Activated CD4-positive, alpha-beta T cell treated with anti-CD3 and anti-CD28 coated beads, Interleukin-2, amount 10 ng/mL, durations not matched to agents 24 days and 14 days (primary cell): ENCODE measurements around the gene EZH2. TPM values are rescaled to one million over a fixed set of nuclear protein-coding genes. Genes with fewer than 3 reads are reported as not detected.

Experiments used
- DNase-seq: peaks from one replicate; pipeline ENCODE4 v3.0.0; 2022
- H3K27ac Mint-ChIP-seq: one replicate; pipeline ENCODE4 v1.8.0; 2022; ENCODE audit warnings: mild to moderate bottlenecking, mixed read lengths
- H3K27me3 Mint-ChIP-seq: one replicate; pipeline ENCODE4 v1.8.0; 2022; ENCODE audit warnings: mixed read lengths
- H3K36me3 Mint-ChIP-seq: one replicate; pipeline ENCODE4 v1.8.0; 2022; ENCODE audit warnings: low read depth, mild to moderate bottlenecking, mixed read lengths
- H3K4me1 Mint-ChIP-seq: one replicate; pipeline ENCODE4 v1.8.0; 2021; ENCODE audit warnings: mixed read lengths
- H3K4me3 Mint-ChIP-seq: one replicate; pipeline ENCODE4 v1.8.0; 2022; ENCODE audit warnings: mild to moderate bottlenecking, moderate library complexity, mixed read lengths
- H3K9me3 Mint-ChIP-seq: one replicate; pipeline ENCODE4 v1.8.0; 2021; ENCODE audit warnings: mixed read lengths
- intact Hi-C: fragments of 100-400 bp; cut with micrococcal nuclease; formaldehyde crosslinking; loops from one replicate; pipeline ENCODE4 v1.15.1; 2023
- total RNA-seq: library from RNA; stranded (reverse); gene quantifications from 2 replicates; pipeline ENCODE4 v1.2.3, GENCODE V29; 2022

EZH2 gene
- total RNA-seq, 1 donor from 2014 or later = 126 TPM

- intact Hi-C loops = loop anchor here (2.0 kb wide), 1 partner anchor 13 kb away; no protein-coding TSS in a partner anchor
- H3K27me3 Mint-ChIP-seq = no peaks in the 10 kb centered on the region
- H3K4me1 Mint-ChIP-seq = peaks cover 46% of the 10 kb centered on the region
- H3K9me3 Mint-ChIP-seq = peaks cover 9% of the 10 kb centered on the region
- H3K4me3 Mint-ChIP-seq = no peak overlapping the region
- H3K27ac Mint-ChIP-seq = peak overlapping the region; percentile 35
- peaks cover 27% of the 10 kb centered on the region for H3K36me3 Mint-ChIP-seq
- no peak for DNase-seq
Observed at GRCh38 chr7:148863324-148863723, 20.8 kb downstream of the EZH2 start.

DNA sequence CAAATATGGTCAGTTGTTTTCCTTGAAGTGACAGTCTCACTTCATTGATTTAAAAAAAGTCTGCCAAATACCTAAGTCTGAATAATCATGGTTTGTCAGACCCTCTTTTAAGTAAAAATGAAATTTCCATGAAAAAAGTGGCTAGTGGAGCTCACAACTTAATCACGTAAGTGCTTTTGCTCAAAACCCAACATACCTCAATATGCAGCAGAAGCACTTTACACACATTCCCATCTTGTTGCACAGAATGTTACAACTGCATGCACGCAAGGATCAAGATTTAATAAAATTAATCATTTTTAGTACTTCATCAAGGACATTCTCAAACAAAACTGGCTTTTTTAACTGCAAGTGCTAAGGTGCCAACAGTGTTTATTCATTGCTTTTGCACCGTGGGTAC is 21.6 kb downstream of the EZH2 start:
- peaks cover 39% of the 10 kb centered on the region for H3K4me1 Mint-ChIP-seq
- no peak for DNase-seq
- H3K4me3 Mint-ChIP-seq = no peak overlapping the region
- H3K27me3 Mint-ChIP-seq = no peaks in the 10 kb centered on the region
- H3K27ac Mint-ChIP-seq = no peak overlapping the region
- peaks cover 19% of the 10 kb centered on the region for H3K36me3 Mint-ChIP-seq
- peaks cover 1% of the 10 kb centered on the region for H3K9me3 Mint-ChIP-seq
- intact Hi-C loops = loop anchor here (2.0 kb wide), 1 partner anchor 14 kb away; no protein-coding TSS in a partner anchor

GRCh38 chr7:148858489-148858888 is 25.6 kb downstream of the EZH2 start:
- Mint-ChIP-seq H3K4me1 (peaks cover 35% of the 10 kb centered on the region), H3K4me3 (no peak overlapping the region), H3K27me3 (no peaks in the 10 kb centered on the region), H3K9me3 (no peaks in the 10 kb centered on the region), H3K27ac (peak overlapping the region; percentile 59), H3K36me3 (peaks cover 12% of the 10 kb centered on the region)
- no peak for DNase-seq
- intact Hi-C loops = no loop called here

DNA sequence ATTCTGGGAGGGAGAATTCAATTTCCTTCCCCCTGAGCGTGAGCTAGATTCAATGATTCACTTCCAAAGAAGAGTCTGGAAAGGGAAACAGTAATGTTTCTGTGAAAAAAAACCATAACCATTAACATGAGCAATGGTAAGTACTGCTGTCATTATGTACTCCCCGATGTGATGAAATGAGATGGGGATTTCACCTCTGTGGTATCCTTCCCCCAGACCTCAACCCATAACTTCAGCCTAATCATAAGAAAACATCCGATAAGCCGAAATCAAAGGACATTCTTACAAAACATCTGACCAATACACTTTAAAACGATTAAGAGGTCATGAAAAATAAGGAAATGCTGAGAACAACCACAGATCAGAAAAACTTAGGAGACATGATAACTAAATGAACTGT is 27.2 kb downstream of the EZH2 start:
- peak overlapping the region; percentile 79 for H3K27ac Mint-ChIP-seq
- no peak for DNase-seq
- peak overlapping the region; percentile 32 for H3K4me3 Mint-ChIP-seq
- intact Hi-C loops = loop anchor here (1.0 kb wide), 4 partner anchors 27 to 105 kb away; partner anchors contain the start of gene EZH2
- no peaks in the 10 kb centered on the region for H3K27me3 Mint-ChIP-seq
- H3K36me3 Mint-ChIP-seq = peaks cover 10% of the 10 kb centered on the region
- peaks cover 40% of the 10 kb centered on the region for H3K4me1 Mint-ChIP-seq
- H3K9me3 Mint-ChIP-seq = no peaks in the 10 kb centered on the region

GRCh38 chr7:148856578-148856881 is 27.6 kb downstream of the EZH2 start:
- peaks cover 40% of the 10 kb centered on the region for H3K4me1 Mint-ChIP-seq
- no peaks in the 10 kb centered on the region for H3K9me3 Mint-ChIP-seq
- peak overlapping the region; percentile 43 for H3K4me3 Mint-ChIP-seq
- intact Hi-C loops = loop anchor here (1.0 kb wide), 3 partner anchors 28 to 106 kb away; partner anchors contain the start of gene EZH2
- H3K27ac Mint-ChIP-seq = peak overlapping the region; percentile 83
- no peaks in the 10 kb centered on the region for H3K27me3 Mint-ChIP-seq
- DNase-seq = no peak
- peaks cover 7% of the 10 kb centered on the region for H3K36me3 Mint-ChIP-seq

GRCh38 chr7:148854983-148855382 is 29.1 kb downstream of the EZH2 start:
- Mint-ChIP-seq H3K9me3 (no peaks in the 10 kb centered on the region), H3K27me3 (no peaks in the 10 kb centered on the region), H3K36me3 (peaks cover 7% of the 10 kb centered on the region), H3K27ac (no peak overlapping the region), H3K4me3 (no peak overlapping the region), H3K4me1 (peaks cover 48% of the 10 kb centered on the region)
- intact Hi-C loops = no loop called here
- no peak for DNase-seq

DNA sequence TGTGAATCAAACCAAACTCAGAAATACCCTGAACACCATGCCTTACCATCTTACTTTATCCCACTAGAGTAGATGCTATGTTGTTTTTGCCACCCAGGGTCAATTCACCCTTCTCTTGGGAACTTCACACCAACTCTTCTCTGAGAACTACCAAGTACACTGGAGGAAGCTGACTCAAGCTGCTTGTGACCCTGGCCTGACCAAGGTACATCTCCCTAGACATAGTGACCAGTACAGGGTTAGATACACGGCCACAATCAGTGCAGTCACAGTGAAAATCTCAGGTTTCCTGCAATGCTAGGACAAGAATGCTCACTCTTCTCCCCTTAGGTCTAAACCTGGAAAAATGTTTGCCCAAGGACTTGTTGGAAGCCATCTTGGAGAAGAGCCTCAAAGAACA is 31.8 kb downstream of the EZH2 start:
- peak overlapping the region; percentile 43 for H3K27ac Mint-ChIP-seq

DNA sequence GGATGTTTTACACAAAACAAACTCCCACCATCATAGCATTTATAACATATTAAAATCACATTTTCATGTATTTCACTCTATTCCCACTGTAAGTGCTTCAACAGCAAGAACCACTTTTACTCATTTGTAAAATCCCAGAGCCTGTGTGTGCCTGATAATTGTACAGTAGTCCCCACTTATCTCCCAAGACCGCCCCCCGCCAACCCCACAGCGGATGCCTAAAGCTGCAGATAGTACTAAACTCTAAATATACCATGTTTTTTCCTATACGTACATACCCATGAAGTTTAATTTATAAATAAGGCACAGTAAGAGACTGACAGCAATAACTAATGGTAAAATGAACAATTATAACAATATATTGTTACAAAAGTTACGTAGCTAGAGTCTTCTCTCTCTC is 33.5 kb downstream of the EZH2 start:
- H3K4me3 Mint-ChIP-seq = no peak overlapping the region
- H3K27me3 Mint-ChIP-seq = no peaks in the 10 kb centered on the region
- peaks cover 52% of the 10 kb centered on the region for H3K4me1 Mint-ChIP-seq
- intact Hi-C loops = no loop called here
- H3K27ac Mint-ChIP-seq = no peak overlapping the region
- no peak for DNase-seq
- peaks cover 9% of the 10 kb centered on the region for H3K36me3 Mint-ChIP-seq
- H3K9me3 Mint-ChIP-seq = no peaks in the 10 kb centered on the region

More for the DNA sequence above, 31.8 kb downstream of the EZH2 start:
- H3K27me3 Mint-ChIP-seq = no peaks in the 10 kb centered on the region
- H3K9me3 Mint-ChIP-seq = no peaks in the 10 kb centered on the region
- no peak for DNase-seq
- intact Hi-C loops = no loop called here
- H3K4me1 Mint-ChIP-seq = peaks cover 58% of the 10 kb centered on the region
- H3K4me3 Mint-ChIP-seq = no peak overlapping the region
- H3K36me3 Mint-ChIP-seq = peaks cover 1% of the 10 kb centered on the region

GRCh38 chr7:148849393-148850098 is 34.5 kb downstream of the EZH2 start:
- no peak for DNase-seq
- peaks cover 13% of the 10 kb centered on the region for H3K36me3 Mint-ChIP-seq
- H3K4me3 Mint-ChIP-seq = no peak overlapping the region
- intact Hi-C loops = loop anchor here (5.0 kb wide), 1 partner anchor 33 kb away; the partner anchor contains the start of gene EZH2
- H3K27me3 Mint-ChIP-seq = no peaks in the 10 kb centered on the region
- peak overlapping the region; percentile 22 for H3K27ac Mint-ChIP-seq
- H3K9me3 Mint-ChIP-seq = no peaks in the 10 kb centered on the region
- peaks cover 50% of the 10 kb centered on the region for H3K4me1 Mint-ChIP-seq

GRCh38 chr7:148847815-148848734 is 36.0 kb downstream of the EZH2 start:
- intact Hi-C loops = loop anchor here (5.0 kb wide), 1 partner anchor 34 kb away; the partner anchor contains the start of gene EZH2
- Mint-ChIP-seq H3K4me1 (peaks cover 49% of the 10 kb centered on the region), H3K27me3 (no peaks in the 10 kb centered on the region), H3K9me3 (no peaks in the 10 kb centered on the region), H3K4me3 (no peak overlapping the region), H3K27ac (peak overlapping the region; percentile 7), H3K36me3 (peaks cover 21% of the 10 kb centered on the region)
- no peak for DNase-seq

GRCh38 chr7:148838905-148839304 is 45.2 kb downstream of the EZH2 start:
- H3K9me3 Mint-ChIP-seq = peaks cover 5% of the 10 kb centered on the region
- H3K4me3 Mint-ChIP-seq = no peak overlapping the region
- peak overlapping the region; percentile 63 for H3K27ac Mint-ChIP-seq
- DNase-seq = peak; percentile 61
- H3K4me1 Mint-ChIP-seq = peaks cover 44% of the 10 kb centered on the region
- H3K36me3 Mint-ChIP-seq = peaks cover 53% of the 10 kb centered on the region
- intact Hi-C loops = no loop called here
- H3K27me3 Mint-ChIP-seq = no peaks in the 10 kb centered on the region

GRCh38 chr7:148835854-148836253 is 48.2 kb downstream of the EZH2 start:
- no peak overlapping the region for H3K4me3 Mint-ChIP-seq
- peaks cover 55% of the 10 kb centered on the region for H3K36me3 Mint-ChIP-seq
- no peak for DNase-seq
- H3K27me3 Mint-ChIP-seq = no peaks in the 10 kb centered on the region
- H3K9me3 Mint-ChIP-seq = peaks cover 5% of the 10 kb centered on the region
- H3K4me1 Mint-ChIP-seq = peaks cover 37% of the 10 kb centered on the region
- intact Hi-C loops = no loop called here
- H3K27ac Mint-ChIP-seq = no peak overlapping the region

GRCh38 chr7:148834605-148835004 is 49.5 kb downstream of the EZH2 start:
- Mint-ChIP-seq H3K27ac (no peak overlapping the region), H3K4me1 (peaks cover 27% of the 10 kb centered on the region), H3K36me3 (peaks cover 61% of the 10 kb centered on the region), H3K4me3 (no peak overlapping the region), H3K27me3 (no peaks in the 10 kb centered on the region), H3K9me3 (peaks cover 5% of the 10 kb centered on the region)
- intact Hi-C loops = no loop called here
- DNase-seq = no peak

GRCh38 chr7:148831782-148832181 is 52.3 kb downstream of the EZH2 start:
- no peak overlapping the region for H3K27ac Mint-ChIP-seq
- peaks cover 53% of the 10 kb centered on the region for H3K36me3 Mint-ChIP-seq
- peaks cover 5% of the 10 kb centered on the region for H3K9me3 Mint-ChIP-seq
- peaks cover 18% of the 10 kb centered on the region for H3K4me1 Mint-ChIP-seq
- no peak for DNase-seq
- no peak overlapping the region for H3K4me3 Mint-ChIP-seq
- no peaks in the 10 kb centered on the region for H3K27me3 Mint-ChIP-seq
- intact Hi-C loops = no loop called here
